ENCODE data around the gene ACAP1.

- TF ChIP-seq ZFP1 (CRISPR knock-in tag; IDR thresholded peaks at IDR 0.05) = no peak
- TF ChIP-seq TBL1XR1 (IDR thresholded peaks at IDR 0.05; ENCODE audit: low read length in 2 of 2) = no peak
- TF ChIP-seq ETV6 (IDR thresholded peaks at IDR 0.05; ENCODE audit: borderline replicate concordance in 1 of 2, low read depth in 2 of 2, low read length in 1 of 2) = no peak
- no peak for TF ChIP-seq ETV6 (CRISPR knock-in tag; IDR thresholded peaks at IDR 0.05; ENCODE audit: borderline replicate concordance)
- TF ChIP-seq JUNB (CRISPR knock-in tag; conservative IDR thresholded peaks at IDR 0.05) = no peak
- TF ChIP-seq SMARCA5 (IDR thresholded peaks at IDR 0.05) = no peak
These were observed 20.6 kb upstream of the ACAP1 start for GRCh38 chr17:7315570-7316235.

Data from K562 (cell line).